Brain pericyte (primary cell): ENCODE data around the gene HSP90AA1.
"Not testable (repeated sequence)": the region's sequence is repeated elsewhere in the genome, so short reads cannot be mapped to it uniquely, and the experiment has no call there.

Experiments
- DNase-seq: peaks from one replicate; pipeline ENCODE4 v3.0.0-alpha.2; 2012; ENCODE audit warnings: low read depth, low spot score

The HSP90AA1 gene

DNA sequence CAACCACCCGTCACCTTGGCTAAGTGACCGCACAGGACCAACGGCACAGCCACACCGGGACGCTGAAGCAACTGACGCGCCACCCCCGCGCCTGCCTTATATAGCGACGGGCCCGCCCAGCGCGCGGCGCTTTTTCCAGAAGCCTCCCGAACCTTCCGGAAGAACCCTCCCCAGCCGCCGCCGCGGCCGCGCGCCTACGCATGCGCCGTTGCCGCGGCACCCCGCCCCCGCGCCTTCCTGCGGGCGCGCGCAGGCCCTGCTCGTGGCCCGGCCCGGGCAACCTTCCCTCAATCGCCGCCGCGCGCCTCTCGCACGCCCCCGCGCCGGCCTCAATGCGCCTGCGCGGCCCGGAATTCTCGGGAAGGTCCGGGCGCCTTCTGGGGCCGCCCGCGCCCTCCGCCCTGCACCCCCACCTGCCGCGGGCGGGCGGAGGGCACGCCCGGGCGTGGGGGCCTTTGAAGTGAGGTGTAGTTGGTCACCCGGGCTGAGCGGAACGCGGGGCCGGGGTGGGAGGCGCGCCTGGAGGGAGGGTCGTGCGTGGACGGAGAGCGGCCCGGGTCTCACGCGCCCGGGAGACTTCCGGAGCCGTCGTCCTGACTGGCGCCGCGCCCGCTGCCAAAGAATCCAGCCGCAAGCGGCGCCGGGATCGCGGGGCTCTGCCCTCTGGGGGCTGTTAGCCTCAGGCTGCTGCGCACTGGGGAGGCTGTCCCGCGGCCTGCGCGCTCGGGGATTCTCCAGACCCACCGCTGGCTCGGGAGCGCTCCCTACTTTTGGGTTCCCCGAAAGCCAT is at the start of gene HSP90AA1:
Gene HSP90AA1, minus strand, starts transcription at position 73 of the 790 bp plus-strand sequence. CDS start 666 bp downstream, outside the sequence.
- DNase-seq: peak; percentile 36

DNA sequence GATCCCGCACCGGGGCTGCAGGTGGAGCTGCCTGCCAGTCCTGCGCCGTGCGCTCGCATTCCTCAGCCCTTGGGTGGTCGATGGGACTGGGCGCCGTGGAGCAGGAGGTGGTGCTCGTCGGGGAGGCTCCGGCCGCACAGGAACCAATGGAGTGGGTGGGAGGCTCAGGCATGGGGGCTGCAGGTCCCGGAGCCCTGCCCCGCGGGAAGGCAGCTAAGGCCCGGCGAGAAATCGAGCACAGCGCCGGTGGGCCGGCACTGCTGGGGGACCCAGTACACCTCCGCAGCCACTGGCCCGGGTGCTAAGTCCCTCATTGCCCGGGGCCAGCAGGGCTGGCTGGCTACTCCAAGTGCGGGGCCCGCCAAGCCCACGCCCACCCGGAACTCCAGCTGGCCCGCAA is 48.6 kb upstream of the HSP90AA1 start:
- not testable (repeated sequence) for DNase-seq

DNA sequence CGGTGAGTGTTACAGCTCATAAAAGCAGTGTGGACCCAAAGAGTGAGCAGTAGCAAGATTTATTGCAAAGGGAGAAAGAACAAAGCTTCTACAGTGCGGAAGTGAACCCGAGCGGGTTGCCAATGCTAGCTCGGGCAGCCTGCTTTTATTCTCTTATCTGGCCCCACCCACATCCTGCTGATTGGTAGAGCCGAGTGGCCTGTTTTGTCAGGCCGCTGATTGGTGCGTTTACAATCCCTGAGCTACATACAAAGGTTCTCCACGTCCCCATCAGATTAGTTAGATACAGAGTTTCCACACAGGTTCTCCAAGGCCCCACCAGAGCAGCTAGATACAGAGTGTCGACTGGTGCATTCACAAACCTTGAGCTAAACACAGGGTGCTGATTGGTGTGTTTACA is 47.9 kb upstream of the HSP90AA1 start:
- DNase-seq: not testable (repeated sequence)

DNA sequence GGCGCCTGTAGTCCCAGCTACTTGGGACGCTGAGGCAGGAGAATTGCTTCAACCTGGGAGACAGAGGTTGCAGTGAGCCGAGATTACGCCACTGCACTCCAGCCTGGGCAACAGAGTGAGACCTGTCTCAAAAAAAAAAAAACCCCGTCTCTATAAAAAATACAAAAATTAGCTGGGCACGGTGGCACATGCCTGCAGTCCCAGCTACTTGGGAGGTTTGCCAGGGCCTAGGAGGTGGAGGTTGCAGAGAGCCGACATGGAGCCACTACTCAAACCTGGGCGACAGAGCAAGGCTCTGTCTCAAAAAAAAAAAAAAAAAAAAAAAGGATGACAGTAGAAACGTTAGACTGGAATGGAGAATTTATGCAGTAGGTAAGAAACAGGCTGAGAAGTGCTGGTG is 47.2 kb upstream of the HSP90AA1 start:
- not testable (repeated sequence) for DNase-seq

DNA sequence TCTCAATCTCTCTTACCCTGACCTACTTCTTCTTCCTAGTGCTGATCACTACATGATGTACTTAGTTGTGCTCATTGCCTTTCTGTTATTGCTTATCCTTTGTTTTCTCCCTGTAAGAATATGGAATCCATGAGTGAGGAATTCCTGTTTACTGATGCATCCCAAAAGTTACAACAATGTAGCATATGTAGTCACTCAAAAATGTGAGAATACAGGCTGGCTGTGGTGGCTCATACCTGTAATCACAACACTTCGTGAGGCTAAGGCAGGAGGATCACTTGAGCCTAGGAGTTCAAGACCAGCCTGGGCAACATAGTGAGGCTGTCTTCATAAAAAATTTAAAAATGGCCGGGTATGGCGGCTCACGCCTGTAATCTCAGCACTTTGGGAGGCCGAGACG is 44.9 kb upstream of the HSP90AA1 start:
- DNase-seq: no peak

DNA sequence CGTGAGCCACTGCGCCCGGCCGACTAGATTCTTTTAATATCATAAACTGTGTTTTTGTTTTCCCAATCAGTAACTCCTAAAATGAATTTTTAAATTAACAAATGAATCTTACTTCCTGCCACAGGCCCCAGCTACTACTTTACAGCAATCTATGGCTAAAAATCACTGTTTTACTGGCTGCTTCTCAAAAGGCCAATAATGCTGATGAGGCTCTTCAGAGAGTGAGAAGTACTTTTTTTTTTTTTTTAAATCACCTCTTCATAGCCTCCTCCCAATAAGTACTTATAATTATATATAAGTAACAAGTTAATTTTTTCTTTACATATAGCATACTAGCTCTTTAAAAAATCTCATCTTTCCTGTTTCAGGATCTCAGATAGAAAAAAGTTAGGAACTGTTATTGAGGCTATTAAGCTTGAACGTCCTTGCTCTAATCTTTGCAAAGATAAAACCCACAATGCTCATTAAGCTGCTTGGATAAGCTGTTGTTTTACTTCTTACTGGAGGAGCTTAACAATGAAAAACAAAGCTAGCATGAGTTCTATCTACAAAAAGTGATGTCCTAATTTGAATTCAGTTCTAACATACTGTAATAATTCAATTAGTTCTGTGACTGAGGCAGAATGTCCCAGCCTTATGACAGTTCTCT is 40.1 kb upstream of the HSP90AA1 start:
- no peak for DNase-seq

DNA sequence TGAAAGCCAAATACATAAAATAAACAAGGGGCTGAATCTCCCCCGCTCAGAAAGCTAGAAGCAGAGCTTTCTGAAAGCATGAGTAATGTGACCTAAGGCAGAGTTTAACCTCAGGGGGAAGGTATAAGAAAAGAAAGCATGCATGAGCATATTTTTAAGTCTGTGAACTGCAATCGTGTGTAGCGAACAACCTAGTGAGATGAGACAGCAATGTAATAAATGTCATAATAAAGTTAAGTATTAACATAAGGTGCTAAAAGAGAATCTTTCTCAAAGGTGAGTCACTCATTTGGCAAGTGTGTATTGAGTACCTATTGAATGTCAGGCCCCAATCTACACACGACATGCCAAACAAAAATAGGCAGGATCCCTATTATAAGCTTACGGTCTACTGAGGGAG is 38.7 kb upstream of the HSP90AA1 start:
- no peak for DNase-seq

DNA sequence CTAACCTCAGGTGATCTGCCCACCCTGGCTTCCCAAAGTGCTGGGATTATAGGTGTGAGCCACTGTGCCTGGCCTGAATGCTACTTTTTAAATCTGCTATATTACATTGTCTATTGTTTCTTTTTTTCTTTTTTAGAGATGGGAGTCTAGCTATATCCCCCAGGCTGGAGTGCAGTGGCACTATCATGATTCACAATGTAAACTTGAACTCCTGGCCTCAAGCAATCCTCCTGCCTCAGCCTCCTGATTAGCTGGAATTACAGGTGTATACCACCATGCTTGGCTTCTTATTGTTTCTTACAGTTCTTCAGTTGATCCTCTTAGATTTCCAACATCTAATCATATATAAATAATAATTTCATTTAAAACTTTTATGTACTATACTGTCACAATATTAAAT is 37.6 kb upstream of the HSP90AA1 start:
- DNase-seq: no peak

DNA sequence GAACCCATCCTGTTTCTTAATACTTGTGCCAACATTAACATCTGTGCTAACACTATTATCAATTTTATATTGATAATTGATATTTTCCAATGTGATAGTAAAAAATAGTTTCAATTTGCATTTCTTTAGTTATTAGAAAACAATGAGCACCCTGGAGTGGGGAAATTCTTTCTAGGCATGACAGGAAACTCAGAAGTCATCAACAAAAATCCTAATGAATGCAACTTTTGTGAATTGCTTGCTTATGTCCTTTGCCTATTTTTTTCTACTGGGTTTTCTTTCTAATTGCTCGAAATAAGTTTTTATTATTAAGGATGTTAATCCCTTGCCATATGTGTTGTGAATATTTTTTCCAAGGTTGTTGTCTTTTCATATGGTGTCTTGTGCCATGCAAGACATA is 34.7 kb upstream of the HSP90AA1 start:
- no peak for DNase-seq

DNA sequence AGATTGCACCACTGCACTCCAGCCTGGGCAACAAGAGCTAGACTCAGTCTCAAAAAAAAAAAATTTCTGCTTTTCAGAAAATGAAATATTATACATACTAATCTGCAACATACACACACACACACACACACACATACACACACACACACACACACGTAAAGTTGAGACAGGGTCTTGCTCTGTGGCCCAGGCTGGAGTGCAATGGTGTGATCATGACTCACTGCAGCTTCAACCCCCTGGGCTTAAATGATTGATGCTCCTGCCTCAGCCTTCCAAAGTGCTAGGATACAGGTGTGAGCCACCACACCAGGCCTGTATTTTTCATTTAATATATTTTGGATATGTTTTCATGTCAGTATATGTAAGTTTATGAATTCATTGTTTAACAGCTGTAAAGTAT is 34.0 kb upstream of the HSP90AA1 start:
- no peak for DNase-seq

DNA sequence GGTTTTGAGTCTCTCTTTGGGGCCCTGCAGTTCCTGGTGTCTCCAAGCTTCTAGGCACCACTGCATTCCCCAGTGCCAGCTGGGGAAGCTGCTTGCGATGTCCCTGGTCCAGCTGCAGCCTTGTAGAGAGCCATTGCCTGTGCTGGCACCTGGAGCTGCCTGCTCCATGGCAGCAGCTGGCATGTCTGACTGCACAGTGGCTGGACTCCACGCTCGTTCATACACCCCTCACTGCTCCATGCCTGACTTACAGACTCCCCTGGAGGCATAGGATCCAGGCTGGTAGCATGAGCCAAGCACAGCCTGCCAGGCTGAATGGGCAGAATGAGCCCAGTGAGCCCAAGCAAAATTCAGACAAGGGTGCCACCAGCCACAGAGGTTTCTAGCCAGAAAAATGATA is 31.0 kb upstream of the HSP90AA1 start:
- DNase-seq: no peak

DNA sequence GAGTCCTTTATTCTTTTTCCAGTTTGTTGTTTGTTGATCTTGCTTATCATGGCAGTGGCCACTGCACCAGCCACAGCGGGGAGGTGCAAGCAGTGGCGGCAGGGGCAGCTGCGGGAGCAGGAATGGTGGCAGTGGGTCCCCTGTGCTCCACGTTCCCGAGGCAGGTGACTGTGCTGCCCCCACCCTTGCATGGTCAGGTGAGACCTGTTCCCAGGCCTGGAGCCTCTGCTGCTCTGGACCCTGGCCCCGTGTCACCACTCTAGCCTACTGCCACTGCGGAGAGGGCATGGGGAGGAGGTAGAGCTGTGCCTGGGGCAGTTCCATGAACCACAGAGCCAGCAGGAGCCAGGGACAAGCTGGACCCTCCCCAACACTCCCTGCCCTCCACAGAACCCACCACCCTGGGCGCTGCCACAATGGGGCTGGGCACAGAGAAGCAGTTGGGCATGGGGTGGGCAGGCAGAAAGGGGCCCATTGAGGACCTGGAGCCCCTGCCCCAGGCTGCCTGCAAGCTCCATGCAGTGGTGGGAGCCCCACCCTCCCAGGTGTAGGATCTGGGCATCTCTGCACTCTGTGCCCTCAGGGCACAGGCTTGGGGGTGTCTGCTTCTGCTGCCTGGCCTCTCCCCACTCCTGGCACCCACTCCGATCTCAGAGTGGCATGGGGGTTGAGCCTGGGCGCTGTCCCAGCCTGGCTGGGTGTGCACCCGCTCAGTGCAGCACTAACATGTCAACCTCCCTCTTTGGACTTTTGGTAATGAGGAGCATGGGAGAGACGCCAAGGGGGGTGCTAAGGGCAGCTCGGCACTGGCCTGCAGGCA is 29.7 kb upstream of the HSP90AA1 start:
- DNase-seq: no peak

DNA sequence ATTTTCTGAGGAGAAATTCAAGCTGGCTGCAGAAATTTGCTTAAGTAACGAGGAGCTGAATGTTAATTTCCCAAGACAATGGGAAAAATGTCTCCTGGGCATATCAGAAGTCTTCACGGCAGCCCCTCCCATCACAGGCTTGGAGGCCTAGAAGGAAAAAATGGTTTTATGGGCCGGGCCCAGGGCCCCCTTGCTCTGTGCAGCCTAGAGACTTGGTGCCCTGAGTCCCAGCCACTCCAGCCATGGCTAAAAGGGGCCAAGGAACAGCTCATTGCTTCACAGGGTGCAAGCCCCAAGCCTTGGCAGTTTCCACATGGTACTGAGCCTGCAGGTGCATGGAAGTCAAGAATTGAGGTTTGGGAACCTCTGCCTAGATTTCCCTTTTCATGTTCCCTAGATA is 24.3 kb upstream of the HSP90AA1 start:
- DNase-seq: no peak

DNA sequence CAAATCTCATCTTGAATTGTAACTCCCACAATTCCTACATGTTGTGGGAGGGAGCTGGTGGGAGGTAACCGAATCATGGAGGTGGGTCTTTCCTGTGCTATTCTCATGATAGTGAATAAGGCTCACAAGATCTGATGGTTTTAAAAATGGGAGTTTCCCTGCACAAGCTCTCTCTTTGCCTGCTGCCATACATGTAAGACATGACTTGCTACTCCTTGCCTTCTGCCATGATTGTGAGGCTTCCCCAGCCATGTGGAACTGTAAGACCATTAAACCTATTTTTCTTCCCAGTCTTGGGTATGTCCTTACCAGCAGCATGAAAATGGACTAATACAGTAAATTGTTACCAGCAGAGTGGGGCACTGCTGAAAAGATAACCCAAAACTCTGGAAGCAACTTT is 22.5 kb upstream of the HSP90AA1 start:
- DNase-seq: not testable (repeated sequence)

DNA sequence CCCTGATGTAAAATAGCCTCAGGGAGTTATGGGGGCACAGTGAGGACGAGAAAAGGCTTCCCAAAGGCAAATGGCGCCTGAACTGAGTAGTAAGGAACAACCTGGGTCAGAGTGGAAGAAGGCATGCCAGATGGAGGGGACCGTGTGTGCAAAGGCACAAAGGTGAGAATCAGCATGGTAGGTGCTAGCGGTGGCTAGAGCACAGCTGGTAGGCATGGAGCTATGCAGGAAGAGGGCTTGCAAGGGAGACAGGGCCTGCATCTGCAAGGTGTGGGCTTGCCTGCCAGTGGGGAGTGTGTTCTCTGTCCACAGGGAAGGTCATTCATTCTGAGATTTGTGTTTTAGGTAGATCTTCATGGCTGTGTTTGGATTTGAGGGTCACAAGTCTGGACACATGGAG is 18.5 kb upstream of the HSP90AA1 start:
- DNase-seq: no peak

DNA sequence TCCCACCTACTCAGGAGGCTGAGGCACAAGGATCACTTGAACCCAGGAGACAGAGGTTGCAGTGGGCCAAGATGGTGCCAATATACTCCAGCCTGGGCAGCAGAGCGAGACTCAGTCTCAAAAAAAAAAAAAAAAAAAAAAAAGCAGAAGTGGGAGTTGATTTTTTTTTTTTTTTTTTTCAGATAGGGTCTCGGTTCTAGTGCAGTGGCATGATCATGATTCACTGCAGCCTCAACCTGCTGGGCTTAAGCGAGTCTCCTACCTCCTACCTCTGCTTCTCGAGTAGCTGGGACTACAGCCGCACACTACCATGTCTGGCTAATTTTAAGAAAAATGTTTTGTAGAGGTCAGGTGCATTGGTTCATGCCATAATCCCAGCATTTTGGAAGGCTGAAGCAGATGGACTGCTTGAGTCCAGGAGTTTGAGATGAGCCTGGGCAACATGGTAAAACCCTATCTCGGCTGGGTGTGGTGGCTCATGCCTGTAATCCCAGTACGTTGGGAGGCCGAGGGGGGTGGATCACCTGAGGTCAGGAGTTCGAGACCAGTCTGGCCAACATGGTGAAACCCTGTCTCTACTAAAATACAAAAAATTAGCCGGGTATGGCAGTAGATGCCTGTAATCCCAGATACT is 16.3 kb upstream of the HSP90AA1 start:
- no peak for DNase-seq

DNA sequence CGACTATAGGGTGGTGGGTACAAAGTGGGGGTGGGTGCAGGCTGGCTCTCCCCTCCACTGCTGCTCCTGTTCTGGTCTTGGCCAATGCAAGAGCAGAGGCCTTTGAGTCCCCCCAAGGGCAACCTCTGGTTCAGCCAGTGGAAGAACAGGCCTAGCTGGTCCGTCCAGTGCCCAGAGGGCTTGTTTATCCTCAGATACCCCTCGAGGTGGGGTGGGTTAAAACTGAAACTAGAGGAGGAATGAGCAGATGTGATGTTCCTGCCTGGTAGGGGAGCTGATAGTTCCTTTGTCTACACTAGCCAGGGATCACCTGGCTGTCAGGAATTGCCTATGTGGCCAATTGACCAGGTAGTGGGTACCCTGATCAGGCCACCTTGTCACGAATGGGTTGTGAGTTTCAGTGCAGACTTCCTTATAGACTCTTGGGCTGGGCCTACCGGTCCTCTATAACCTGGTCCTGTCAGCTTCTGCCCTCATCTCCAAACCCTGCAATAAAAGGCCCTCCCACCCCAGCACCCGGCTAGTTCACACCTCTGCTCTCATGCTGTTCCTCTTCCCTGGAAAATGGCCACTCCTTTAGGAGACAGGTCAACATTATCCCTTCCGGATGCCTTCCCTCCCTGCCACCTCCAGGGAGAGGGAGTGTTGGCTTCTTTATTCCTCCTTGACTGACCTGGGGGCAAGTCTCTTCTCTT is 10.7 kb upstream of the HSP90AA1 start:
- DNase-seq: no peak

DNA sequence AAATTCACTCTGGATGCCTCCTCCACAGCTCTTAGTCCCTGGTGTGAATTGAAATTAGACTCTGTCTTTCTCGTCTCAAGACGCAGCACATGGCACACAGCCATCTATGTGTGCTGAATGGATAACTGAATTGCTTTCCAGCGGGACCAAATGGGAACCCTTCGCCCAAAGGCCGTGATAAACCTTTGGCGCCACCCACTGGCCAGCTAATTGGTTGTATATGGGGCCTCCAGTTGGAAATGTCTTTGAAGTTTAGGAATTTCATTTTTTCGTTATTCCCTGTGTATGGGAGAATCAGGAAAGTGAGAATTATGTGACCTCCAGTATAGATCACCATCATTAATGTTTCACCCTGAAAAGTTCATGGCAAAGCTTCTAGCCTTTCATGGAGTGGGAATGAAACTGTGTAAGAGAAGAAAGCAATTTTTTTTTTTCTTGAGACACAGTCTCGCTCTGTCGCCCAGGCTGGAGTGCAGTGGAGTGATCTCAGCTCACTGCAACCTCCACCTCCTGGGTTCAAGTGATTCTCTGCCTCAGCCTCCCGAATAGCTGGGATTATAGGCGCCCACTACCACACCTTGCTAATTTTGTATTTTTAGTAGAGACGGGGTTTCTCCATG is 9.8 kb upstream of the HSP90AA1 start:
- no peak for DNase-seq

DNA sequence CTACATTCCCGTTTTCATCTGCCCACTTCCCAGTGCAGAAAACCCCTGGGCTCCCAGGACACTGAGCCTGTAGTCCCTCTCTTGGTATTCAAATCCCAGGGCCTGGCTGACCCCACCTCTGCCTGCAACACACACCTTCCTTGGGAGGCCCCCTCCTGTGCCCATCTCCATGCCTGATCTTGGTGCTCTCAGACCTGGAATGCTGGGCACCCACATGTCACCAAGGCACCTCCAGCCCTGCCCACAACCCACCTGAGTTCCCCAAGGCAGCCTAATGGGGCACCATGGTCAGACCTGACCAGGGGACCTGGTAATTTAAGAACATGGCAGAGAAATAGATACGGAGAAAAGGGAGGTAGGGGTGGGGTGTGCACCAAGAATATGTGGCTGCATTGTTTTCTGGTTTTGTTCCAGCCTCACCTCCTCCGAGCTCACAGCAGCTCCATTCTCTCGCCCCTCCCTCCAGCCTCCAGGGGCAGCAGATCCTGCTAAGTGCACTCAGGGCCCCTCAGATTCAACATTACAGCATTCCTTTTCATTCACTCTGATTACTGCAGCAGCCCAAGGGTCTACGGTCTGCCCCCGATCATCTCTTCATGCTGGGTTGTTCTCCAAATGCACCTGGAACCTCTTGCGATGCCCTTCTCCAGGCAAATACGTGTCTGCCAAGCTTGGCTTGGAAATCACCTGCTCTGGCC is 9.2 kb upstream of the HSP90AA1 start:
- DNase-seq: no peak

DNA sequence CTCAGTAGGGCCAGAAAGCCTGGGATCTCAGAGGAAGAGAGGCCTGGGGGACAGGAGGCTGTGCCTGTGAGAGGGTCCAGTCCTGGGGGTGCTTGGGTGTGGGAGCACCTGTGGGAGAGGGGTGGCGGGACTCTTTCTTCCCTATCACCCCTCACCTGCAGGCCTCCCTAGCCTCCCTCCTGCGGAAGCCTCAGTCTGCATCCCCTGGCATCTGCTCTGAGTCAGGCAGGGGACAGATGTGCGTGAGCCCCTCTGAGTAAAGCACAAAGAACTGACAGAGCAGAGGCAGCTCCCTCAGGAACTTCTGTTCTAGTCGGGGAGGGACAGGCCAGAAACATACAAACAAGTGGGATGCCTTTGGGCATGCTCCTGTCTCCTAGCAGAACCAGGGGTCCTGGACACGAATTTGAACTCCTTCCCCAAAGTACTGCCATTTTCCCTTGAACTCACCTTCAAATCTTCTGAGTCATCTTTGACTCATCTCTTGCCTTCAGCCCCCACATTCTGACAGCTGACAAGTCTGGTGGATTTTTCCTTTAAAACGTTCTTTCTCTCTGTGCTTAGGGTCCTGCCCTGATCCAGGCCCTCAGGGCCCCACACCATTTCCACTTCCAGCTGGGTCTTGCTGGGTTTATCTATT is 8.5 kb upstream of the HSP90AA1 start:
- DNase-seq: no peak
